HepG2 (cell line): ENCODE data around the gene SLC43A1. TPM values are rescaled to one million over a fixed set of nuclear protein-coding genes. Genes with fewer than 3 reads are reported as not detected.

Experiments
- SOX6 ChIP-seq, 2 experiments: fragments of 450-650 bp in 1 of 2; sonication (generic) in 1 of 2; formaldehyde crosslinking in 1 of 2; IDR thresholded peaks; 2 replicates each; pipeline versions ENCODE4 v1.4.0 to v1.6.1; 2017 to 2020; ENCODE audit warnings: antibody characterized with exemption in 1 of 2, mild to moderate bottlenecking in 1 of 2, missing genetic modification reagents in 1 of 2
- STAG1 ChIP-seq: sonication (generic); formaldehyde crosslinking; IDR thresholded peaks from 2 replicates; pipeline ENCODE4 v1.4.0; 2020; ENCODE audit warnings: missing genetic modification reagents
- polyA plus RNA-seq, 8 experiments: library from polyadenylated mRNA; depleted of rRNA in 3 of 8; stranded (reverse) in 7 of 8; unstranded in 1 of 8; fragments of >200 nt; fragmentation: Illumina TruSeq in 4 of 8; extraction: Trizol in 4 of 8; gene quantifications; 2 replicates each; pipeline versions ENCODE4 v1.2.1 to v1.2.3, GENCODE V29; 2011 to 2016; ENCODE audit warnings: low read depth in 4 of 8, missing spikeins in 1 of 8, mixed read lengths in 1 of 8; ENCODE audit not compliant: insufficient read depth in 1 of 8
- total RNA-seq, 5 experiments: library from RNA; depleted of rRNA; stranded (reverse); fragments of >200 nt; fragmentation: Illumina TruSeq; extraction: Trizol; gene quantifications; 2 replicates each; pipeline ENCODE4 v1.2.3, GENCODE V29; 2016; ENCODE audit warnings: low read depth in 1 of 5
- TF ChIP-seq, protein P1 (sequence below), 2 experiments: fragments of 450-650 bp in 1 of 2; sonication (generic) in 1 of 2; formaldehyde crosslinking; IDR thresholded peaks; 2 replicates each; pipeline versions ENCODE4 v1.5.0 to v1.8.0; 2020 to 2022; ENCODE audit warnings: mild to moderate bottlenecking in 1 of 2, missing genetic modification reagents in 1 of 2
- TF ChIP-seq, protein P2 (sequence below): sonication (generic); formaldehyde crosslinking; IDR thresholded peaks from 2 replicates; pipeline ENCODE4 v1.5.0; 2020; ENCODE audit warnings: mild to moderate bottlenecking, missing genetic modification reagents
- TF ChIP-seq, protein P3 (sequence below): sonication (generic); formaldehyde crosslinking; IDR thresholded peaks from 2 replicates; pipeline ENCODE4 v1.4.0; 2020; ENCODE audit warnings: missing genetic modification reagents
- TF ChIP-seq, protein P4 (sequence below): sonication (generic); formaldehyde crosslinking; IDR thresholded peaks from 2 replicates; pipeline ENCODE4 v1.5.0; 2020; ENCODE audit warnings: mild to moderate bottlenecking, missing genetic modification reagents, borderline replicate concordance

Gene SLC43A1
- total and polyA plus RNA-seq, 2 of the 13 experiments (the other 11 are each of a cell fraction or from before 2014, with no cell fraction given), result 72.3 to 87.6 TPM

DNA sequence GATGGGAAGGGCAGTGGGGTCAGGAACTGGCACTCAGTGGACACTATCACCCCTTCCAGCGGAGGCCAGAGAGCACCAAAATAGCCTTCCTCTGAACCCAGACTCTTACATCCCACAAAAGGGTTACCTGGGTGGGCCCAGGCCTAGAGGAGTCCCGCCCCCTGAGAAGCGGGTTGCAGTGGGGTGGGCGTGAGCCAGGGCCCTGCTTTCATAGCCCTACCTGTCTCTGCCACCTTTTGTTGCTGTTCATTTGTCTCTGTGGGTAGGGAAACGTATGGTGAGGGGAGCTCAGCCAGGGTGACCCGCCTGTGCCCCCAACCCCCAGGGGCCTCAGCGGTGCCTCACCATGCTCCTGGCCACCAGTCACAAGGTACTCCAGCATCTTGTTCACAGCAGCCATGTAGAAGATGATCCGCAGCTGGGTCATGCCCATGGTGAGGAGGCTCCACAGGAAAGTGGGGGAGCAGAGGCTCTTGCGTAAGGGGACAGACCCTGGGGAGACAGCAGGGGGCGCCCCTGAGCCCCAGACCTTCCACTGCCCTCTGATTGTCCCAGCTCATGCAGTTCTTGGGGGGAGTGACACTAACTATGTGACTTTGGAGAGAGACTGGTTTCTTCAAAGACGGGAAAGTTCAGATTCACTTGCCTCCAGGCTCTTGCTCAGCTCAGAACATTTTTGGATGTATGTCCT lies 24.0 kb downstream of the SLC43A1 start (continued):
- TF ChIP-seq, protein P1, sequence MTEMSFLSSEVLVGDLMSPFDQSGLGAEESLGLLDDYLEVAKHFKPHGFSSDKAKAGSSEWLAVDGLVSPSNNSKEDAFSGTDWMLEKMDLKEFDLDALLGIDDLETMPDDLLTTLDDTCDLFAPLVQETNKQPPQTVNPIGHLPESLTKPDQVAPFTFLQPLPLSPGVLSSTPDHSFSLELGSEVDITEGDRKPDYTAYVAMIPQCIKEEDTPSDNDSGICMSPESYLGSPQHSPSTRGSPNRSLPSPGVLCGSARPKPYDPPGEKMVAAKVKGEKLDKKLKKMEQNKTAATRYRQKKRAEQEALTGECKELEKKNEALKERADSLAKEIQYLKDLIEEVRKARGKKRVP (CRISPR knock-in tag; IDR thresholded peaks at IDR 0.05), result peak in 1 of 2 experiments; percentile 35; a peak in 1 of 4 replicates
- TF ChIP-seq STAG1 (CRISPR knock-in tag) (peak; percentile 68), SOX6 (IDR thresholded peaks at IDR 0.05) (no peak), SOX6 (CRISPR knock-in tag; IDR thresholded peaks at IDR 0.05) (peak; percentile 43; the same call in 1 of the 2 replicates)
- TF ChIP-seq, protein P2, sequence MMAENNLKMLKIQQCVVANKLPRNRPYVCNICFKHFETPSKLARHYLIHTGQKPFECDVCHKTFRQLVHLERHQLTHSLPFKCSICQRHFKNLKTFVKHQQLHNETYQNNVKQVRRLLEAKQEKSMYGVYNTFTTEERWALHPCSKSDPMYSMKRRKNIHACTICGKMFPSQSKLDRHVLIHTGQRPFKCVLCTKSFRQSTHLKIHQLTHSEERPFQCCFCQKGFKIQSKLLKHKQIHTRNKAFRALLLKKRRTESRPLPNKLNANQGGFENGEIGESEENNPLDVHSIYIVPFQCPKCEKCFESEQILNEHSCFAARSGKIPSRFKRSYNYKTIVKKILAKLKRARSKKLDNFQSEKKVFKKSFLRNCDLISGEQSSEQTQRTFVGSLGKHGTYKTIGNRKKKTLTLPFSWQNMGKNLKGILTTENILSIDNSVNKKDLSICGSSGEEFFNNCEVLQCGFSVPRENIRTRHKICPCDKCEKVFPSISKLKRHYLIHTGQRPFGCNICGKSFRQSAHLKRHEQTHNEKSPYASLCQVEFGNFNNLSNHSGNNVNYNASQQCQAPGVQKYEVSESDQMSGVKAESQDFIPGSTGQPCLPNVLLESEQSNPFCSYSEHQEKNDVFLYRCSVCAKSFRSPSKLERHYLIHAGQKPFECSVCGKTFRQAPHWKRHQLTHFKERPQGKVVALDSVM (CRISPR knock-in tag), result 0 out of 2 replicates have a peak, but pooled peaks have one; percentile 26
- TF ChIP-seq, protein P3, sequence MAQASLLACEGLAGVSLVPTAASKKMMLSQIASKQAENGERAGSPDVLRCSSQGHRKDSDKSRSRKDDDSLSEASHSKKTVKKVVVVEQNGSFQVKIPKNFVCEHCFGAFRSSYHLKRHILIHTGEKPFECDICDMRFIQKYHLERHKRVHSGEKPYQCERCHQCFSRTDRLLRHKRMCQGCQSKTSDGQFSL (CRISPR knock-in tag), result peak; percentile 98
- TF ChIP-seq, protein P4, sequence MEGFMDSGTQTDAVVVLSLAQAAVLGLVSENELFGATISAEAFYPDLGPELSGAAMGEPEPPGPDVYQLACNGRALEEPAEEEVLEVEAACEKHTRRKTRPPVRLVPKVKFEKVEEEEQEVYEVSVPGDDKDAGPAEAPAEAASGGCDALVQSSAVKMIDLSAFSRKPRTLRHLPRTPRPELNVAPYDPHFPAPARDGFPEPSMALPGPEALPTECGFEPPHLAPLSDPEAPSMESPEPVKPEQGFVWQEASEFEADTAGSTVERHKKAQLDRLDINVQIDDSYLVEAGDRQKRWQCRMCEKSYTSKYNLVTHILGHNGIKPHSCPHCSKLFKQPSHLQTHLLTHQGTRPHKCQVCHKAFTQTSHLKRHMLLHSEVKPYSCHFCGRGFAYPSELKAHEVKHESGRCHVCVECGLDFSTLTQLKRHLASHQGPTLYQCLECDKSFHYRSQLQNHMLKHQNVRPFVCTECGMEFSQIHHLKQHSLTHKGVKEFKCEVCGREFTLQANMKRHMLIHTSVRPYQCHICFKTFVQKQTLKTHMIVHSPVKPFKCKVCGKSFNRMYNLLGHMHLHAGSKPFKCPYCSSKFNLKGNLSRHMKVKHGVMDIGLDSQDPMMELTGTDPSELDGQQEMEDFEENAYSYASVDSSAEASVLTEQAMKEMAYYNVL (CRISPR knock-in tag), result peak; percentile 35; the same call in 1 of the 2 replicates
